GM18502 (cell line): ENCODE data around the gene POLR1H.

Experiments
- ATAC-seq: cut with Tn5 transposase; IDR thresholded peaks from one replicate; pipeline ENCODE4 v1.9.1; 2021; ENCODE audit warnings: mild to moderate bottlenecking; ENCODE audit not compliant: unreplicated experiment, poor library complexity

Gene POLR1H

GRCh38 chr6:30060606-30061091 is 416 bp upstream of the POLR1H start:
- ATAC-seq = peak; percentile 24

- ATAC-seq = peak; percentile 5
These were observed 893 bp downstream of the POLR1H start for GRCh38 chr6:30061858-30062458.

GRCh38 chr6:30062471-30063178 is 1.6 kb downstream of the POLR1H start:
- ATAC-seq = no peak

DNA sequence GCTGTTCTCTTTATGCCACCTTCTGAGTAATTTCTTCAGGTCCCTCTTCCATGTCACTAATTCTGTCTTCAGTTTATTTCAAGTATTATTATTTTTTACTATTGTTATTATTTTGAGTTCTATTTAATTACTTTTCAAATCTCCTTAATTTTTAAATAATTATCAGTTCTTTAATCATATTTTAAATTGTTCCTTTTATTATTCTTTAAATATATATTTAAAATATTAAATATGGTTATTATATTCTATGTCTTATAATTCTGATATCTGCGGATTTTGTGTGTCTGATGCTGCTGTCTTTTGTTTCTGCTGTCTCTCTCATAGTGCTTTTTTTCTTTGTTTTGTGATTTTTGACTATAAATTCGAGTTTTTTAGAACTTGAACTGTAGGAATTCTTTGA is 2.2 kb downstream of the POLR1H start:
- no peak for ATAC-seq

DNA sequence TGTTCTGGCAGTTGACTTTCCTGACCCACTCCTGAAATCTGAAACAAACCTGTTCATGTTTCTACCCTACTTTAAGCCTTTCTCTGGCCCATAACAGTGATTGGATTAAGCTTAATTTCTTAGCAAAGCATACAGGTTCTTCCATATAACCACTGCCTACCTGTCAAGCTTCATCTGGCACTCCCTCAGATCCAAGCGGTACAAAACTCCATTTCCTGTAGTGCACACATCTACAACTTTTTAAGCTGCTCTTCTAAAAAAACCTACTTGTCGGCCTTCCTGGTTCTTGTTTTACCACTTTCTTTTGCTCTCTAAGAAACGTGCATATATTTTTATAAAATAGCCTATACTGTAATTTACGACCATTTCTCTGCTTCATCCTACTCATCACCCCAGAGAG is 5.0 kb downstream of the POLR1H start:
- no peak for ATAC-seq

DNA sequence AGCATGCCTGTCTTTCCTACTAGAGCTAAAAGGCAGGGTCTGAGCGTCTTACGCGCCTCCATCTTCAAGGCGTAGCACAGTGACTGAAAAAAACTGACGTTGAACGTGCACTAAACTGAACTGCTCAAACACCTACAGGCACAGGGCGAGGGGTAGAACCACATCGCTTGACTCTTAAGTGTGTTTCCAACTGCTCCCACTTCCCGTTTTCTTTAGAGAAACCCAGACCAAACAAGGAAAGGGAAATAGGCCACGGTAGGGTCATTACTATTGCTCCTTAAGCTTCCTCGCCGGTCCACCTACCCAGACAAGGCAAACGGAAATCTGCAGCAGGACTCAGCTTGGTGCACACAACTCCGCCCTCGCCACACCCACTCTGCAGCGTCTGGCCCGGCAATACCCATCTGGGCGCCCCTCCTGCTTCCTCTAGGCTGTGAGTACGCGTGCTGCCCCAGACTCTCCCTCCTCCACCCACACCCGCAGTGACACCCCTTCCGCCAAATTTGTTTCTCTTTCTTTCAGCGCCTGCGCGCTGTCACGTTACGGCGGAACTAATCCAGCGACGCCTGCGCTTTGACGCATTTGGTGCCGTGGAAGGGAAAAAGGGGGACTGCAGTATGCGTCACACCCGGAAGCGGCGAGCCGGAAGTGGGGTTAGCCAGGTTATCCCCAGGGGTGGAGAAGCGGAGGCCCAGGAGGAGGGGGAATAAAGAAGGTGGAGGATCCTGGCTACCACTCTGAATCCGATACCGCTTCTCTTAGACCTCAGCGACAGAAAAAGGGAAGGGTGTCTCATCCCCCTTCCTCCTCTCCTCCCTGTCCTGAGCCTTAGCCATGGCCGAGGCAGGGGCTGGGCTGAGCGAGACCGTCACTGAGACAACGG is 5.8 kb downstream of the POLR1H start, which contains the start of gene PPP1R11:
Gene PPP1R11 (plus strand): TSS at position 622 of the 883 bp plus-strand sequence. CDS start 213 bp downstream, at position 835.
- ATAC-seq = peak; percentile 95

DNA sequence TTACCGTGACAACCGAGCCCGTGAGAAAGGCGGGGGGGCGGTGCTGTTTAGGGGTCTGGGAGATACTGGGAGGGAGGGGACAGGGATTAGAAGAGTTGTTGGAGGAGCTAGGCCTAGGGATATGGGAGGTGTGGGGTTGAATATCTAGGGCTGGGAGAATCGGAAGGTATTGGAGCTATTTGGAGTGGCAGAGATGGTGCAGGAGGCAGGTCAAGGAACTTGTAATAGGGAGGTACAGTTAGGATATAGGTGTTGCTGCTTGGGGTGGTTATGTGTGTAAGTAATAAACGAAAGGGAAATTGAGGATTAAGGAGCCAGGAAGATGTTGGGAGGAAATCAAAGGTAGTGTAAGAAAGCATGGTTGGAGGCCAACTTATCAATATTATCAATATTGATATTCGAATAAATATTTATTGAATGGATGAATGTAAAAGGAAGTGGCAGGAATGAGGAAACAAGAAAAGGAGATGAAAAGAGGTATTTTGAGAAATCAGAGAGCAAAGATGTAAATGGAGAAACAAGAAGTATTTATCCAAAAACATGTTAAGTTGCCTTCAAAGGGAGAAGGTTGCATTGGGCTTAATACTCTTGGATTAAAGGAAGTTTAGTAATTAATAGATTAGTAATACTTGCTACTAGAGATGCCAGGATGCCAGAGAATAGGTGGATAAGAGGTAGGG is 6.5 kb downstream of the POLR1H start:
- no peak for ATAC-seq

DNA sequence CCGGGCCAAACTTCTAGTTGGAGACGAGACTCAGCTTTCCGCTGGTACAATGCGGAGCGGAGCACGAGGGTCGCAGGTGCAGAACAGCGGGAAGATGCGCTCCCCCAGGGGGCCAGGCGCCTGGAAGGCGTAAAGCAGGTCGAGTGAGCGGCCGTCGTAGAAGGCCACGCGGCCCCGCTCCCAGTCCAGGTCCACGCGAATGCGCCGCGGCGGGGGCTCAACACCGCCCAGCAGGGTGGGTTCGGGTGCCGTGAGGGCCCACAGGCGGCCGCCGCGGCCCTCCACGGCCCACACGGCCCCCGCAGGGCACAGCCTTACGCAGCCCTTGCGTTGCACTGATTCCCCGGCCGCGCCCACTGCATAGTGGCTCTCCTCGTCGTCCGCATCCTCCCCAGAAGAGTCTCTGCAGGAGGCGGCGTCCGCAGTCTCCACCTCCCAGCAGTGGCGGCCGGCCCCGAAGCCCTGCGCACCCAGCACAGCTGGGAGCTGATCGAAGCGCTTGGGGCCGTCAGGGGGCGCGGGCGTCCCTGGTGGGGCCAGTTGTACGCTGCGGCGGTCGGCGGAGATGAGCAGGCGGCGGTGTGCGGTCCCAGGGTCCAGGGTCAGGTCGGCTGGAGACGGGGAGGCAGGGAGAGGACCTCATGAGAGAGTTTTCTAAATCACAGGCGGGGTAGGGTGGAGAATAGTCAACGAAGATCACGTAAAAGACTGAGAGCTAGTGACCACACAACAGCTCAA is 10.2 kb downstream of the POLR1H start:
- ATAC-seq = no peak

DNA sequence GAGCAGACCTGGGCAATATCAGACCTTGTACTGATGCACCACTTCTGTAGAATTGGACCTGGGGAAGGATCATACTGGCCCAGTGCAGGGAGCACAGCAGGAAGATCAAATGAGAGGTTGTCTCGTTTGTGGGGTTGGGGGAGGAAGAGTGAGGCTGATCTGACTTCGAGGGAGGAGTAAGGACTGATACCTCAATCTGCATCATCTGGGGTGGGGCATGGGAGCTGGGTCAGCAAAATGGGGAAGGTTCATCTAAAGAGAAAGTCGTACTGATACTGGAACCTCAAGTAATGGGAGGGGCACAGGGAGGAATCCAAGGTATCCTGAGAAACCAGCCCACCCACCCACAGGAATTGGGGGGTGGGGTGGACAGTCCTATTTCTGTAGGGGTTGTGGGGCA is 10.8 kb downstream of the POLR1H start:
- ATAC-seq = no peak

DNA sequence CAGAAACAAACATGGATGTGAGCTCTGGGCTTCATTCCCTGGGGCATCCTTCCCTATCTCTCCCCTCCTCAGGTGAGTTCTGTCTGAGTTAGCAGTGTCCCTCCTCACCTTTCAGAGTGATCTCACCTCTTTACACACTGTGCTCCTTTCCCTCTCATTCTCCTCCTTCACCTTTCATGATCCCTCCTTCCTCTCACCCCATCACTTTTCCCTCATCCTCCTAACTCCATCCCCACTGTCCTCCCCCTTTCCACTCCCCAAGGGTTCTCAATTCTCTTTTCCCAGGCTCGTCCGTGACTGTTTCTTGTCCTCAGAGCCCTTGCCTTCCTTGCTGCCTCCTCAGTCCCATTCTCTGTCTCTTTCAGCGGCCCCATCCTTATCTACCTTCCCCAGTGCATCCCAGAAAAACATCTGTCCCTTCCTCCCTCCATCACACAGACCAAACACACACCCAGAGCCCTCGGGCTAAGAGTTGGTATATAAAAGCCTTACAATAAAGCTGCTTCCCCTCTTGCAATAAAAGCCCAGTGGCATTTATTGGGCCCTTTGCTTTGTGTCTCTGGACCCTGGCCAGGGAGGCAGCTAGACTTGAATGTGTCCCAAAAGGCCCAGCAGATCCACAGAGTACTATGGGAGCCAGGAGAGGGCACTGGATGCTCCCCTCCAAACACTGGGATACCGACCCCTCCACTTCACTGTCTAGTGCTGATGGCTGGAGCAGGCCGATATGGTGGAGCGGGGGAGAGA is 12.6 kb downstream of the POLR1H start:
- ATAC-seq = no peak

GRCh38 chr6:30074331-30075093 is 13.4 kb downstream of the POLR1H start:
- ATAC-seq = no peak

DNA sequence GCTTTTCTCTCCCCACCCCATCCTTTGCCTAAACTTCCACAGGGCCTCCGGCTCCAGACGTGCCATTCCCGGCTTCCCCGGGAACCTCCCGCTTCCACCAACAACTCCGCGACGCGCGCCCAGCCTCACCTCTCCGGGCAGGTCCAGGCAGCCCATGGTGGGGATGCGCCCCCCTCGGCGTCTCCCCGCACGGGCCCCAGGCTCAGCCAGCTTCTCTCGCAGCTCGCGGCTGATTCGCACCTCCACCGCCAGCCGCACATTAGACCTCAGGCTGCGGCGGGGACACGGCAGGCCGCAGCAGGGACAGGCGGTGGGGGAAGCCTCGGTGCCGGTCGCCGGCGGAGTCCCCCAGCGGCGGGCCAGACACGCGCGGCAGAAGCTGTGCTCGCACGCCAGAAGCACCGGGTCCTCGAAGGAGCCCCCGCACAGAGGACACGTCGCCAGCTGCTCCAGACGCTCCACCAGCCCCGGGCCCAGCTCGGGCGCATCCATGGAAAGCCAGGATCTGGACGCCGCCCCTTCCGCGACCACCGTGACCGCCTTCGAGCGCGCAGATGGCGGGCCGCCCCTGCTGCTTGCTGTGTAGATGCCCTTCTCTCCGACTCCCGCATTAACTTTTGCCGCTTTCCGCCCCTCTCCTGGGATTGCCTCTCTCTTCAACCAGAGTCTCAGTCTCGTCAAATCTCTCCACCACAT is 14.2 kb downstream of the POLR1H start, which contains the start of gene RNF39:
Gene RNF39 (minus strand): TSS at position 676 of the 696 bp plus-strand sequence. CDS start 184 bp downstream, at position 492.
- ATAC-seq = no peak

- no peak for ATAC-seq
These were observed 15.0 kb downstream of the POLR1H start for GRCh38 chr6:30075790-30076732.

- ATAC-seq = no peak
These were observed 16.2 kb downstream of the POLR1H start for GRCh38 chr6:30077218-30077617.

DNA sequence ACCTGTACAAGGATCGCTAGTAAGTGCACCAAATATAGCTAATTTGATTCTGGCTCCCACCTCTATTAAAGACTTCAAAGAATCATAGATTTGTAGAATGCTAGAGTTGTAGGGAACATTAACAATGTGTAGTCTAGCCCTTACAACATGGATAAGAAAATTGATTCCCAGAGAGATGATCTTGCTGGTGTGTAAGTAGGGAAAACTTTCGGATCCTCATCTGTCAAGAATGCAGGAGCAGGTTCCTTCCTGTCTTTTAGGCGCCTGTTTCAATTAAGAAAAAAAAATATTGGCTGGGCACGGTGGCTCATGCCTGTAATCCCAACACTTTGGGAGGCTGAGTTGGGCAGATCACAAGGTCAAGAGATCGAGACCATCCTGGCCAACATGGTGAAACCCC is 26.8 kb downstream of the POLR1H start:
- no peak for ATAC-seq

DNA sequence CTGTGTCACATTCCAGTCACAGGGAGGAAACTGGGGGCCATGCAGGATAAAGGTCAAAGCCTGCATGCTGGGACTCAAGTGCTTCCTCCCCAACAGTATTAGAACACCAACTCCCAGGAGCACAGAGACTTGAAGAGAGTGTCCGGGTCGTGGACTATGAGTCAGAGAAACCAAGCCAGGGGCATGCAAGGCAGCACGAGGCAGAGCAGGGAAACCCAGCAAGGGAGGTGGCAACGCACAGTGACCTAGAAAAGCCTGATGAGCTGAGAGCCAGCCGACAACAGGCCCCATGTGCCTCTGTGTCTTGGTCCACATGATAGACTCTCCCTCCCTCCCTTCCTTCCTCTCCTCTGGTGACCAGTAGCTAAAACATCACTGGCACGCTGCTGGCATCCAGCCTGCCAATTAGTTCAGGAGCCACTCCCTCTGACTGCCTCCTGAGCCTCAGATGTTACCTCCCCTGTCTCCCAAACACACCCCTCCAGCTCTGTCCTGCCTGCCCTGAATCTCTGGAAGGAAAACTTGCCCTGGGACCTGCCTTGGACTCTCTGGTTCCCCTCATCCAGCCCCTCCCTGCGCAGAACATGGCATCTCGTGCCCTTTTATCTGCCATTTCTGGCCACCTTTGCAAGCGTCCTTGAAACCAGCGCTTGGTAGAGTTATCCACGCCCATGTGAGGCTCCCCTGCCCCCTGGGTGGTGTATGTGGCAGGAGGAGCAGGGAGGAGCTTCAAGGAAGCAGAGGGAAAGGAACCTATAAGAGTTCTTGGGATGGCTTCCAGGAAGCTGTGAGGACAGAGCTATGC is 30.7 kb downstream of the POLR1H start:
- no peak for ATAC-seq
